ENCODE measurements around the gene CTNNA3.
"Not testable (repeated sequence)": the region's sequence is repeated elsewhere in the genome, so short reads cannot be mapped to it uniquely, and the experiment has no call there.

The CTNNA3 gene

DNA sequence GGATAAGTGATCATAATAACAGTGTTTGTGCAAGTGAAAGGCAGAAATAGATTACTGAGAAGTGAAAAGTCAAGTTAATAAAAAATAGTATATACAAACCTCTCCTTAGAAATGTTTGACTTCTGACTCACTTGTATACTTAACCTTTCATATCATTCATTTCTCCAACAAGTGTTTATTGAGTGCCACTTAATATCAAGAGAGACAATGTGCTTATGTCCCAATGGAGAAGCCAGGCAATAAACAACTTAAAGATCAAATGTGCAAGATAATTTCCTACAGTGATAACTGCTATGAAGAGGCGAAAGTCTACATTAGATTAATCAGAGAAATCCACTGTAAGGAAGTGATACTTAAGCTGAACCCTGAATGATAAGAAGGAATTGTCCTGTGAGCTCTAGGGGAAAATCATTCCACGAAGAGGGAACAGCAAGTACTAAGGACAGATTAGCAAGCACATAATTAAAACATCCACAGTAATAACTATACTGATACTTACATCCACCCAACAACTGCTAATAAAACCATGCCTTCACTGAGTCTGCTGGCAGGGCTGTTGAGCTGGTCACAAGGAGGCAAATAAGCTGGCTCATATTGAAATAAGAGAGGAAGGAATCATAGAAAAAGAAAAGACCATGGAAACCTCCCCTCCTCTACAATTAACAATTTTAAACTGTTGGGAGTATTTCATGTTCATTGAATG, 203.5 kb downstream of the CTNNA3 start:
- no peak for DNase-seq

DNA sequence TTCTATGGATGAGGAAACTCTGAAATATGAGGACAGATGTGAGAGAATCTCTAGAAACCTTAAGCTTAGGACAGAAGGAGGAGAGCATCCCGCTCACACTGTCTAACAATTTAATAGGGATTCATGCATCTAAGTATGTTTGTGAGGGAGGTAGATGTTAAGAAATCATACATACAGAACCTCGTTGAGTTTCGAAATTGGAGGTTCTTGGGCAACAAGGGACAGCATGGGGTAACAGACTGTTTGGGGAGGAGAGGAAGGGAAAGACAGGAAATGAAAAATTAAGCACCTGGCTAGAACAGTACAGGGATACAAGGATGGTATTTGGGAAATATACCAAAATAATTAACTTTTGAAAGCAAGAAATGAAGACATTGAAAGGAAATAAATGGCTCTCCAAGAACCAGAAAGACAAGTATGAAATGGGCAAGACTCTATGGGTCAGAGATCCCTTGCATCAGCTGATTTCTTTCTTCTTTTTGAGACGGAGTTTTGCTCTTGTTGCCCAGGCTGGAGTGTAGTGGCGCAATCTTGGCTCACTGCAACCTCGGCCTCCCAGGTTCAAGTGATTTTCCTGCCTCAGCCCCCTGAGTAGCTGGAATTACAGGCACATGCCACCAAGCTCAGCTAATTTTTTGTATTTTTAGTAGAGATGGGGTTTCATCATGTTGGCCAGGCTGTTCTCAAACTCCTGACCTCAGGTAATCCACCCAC, 207.9 kb downstream of the CTNNA3 start:
- no peak for DNase-seq

DNA sequence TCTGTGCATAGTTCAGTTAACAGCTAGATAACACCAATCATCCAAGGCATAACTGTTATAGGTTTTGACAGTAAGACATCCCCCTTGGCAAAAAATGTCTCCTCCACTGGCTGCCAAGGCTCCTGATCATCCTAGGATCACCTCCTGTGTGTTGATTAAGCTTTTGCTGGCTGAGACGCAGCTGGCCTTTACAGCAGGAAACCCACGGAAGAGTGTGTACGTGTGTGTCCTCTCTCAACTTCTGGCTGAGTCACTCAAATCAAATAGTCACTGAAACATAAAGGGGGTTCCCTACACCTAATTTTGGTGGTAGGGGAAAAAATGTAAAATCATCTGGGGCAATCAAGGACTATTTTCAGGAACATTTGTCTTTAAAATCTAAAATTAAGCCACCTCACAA, 208.8 kb downstream of the CTNNA3 start:
- no peak for DNase-seq

DNA sequence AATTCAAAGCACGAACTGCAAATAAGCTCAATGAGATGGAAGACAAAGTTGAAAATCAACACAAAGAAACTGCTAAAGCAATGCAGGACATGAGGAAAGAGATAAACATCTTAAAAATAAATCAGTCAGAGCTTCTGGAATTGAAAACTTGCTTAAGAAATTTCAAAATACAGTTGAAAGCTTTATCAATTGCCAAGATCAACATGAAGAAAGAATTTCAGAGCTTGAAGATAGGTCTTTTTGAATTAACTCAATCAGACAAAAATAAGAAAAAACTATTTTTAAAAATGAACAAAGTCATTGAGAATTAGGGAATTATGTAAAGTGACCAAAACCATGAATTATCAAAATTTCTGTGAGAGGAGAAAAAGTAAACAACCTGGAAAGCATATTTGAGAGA, 218.1 kb downstream of the CTNNA3 start:
- no peak for DNase-seq

DNA sequence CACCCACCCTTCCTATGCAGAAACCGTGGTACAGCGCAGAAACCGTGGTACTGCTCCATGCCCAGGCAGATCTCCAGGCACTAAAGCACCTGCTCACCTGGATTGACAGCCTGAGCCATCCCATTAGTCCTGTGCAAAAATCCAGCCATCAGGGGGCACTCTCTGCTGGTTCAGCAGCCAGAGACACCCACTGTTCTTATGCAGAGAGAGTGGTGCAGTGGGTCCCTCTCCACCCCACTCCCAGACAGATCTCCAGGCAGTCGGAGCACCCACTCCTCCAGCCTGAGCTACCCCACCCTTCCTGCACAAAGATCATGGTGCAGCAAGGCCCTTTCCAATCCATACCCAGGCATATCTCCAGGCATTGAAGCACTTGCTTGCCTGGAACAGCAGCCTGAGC, 219.8 kb downstream of the CTNNA3 start:
- DNase-seq, result no peak

DNA sequence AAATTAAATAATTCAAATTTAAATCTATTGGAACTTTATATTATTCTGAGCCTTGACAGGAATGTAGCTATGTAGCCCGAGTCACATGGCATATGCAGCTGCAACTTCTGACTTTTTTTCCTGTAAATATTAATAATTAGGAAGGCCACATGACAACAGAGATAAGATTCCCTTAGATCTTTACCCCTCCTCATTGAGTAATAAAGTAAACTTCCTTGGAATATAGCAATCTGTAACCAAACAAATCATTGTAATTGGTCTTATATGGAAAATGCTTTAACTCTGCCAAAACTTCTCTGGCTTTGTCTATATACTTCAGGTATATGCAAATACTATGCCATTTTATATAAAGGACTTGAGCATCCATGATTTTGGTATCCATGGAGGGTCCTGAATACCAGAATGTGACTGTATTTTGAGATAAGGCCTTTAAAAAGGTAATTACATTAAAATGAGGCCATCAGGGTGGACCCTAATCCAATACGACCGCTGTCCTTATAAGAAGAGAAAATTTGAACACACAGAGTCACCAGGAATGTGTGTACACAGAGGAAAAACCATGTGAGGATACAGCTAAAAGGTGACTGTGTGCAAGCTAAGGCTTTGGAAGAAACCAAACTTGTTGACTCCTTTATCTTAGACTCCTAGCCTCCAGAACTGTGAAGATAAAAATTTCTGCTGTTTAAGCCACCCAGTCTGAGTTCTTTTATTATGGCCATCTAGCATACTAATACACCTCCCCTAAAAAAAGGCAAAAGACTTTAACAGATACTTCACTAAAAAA, 222.0 kb downstream of the CTNNA3 start:
- no peak for DNase-seq

DNA sequence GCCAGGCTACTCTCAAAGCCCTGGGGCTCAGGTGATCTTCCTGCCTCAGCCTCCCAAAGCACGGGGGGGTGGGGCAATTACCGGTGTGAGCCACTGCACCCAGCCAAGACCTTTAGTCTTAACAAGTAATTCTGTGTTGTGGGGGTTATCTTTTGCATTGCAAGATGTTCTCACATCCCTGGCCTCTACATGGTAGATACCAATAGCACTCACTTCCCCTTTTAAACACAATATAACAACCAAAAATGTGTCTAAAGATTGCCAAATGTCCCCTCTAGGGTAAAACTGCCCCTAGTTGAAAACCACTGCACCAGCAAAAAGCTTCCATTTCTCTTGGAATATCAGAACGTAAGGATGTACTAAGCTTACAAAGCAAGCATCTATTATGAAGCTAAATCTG, 225.0 kb downstream of the CTNNA3 start:
- DNase-seq, result no peak

DNA sequence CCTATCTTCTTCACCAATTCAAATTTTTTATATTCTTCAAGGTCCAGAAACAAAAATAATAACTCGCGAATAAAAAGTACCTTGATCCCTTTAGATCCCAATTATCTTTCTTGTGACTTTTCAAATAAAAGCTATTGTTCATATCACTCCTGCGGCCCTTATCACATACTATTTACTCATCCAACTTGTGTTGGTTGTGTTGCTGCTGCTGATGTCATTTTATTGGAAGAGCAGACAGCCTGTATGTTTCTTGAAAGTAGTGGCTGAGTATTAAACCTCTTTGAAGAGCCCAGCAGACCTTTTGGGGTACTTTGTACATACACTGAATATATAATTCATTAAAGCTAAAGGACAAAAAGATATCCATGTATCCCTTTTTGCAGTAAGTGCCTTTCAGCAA, 231.7 kb downstream of the CTNNA3 start:
- DNase-seq, result no peak

DNA sequence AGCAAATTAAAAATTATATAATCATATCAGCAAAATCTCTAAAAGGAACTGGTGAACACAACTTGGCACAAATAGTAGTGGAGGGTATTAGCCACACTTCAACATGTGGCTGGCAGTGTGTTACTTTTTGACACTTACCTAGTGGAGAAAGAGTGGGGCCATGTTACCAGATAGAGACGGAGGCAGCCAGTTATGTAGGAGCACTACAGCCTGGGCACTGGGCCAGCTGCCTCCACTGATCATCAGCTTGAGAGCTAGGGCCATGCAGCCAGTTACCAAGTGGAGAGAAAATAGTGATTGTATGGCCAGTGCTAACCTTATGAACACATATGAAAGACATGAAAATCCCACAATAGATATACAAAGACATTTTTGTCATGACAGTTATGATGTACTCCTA, 243.1 kb downstream of the CTNNA3 start:
- DNase-seq, result no peak

DNA sequence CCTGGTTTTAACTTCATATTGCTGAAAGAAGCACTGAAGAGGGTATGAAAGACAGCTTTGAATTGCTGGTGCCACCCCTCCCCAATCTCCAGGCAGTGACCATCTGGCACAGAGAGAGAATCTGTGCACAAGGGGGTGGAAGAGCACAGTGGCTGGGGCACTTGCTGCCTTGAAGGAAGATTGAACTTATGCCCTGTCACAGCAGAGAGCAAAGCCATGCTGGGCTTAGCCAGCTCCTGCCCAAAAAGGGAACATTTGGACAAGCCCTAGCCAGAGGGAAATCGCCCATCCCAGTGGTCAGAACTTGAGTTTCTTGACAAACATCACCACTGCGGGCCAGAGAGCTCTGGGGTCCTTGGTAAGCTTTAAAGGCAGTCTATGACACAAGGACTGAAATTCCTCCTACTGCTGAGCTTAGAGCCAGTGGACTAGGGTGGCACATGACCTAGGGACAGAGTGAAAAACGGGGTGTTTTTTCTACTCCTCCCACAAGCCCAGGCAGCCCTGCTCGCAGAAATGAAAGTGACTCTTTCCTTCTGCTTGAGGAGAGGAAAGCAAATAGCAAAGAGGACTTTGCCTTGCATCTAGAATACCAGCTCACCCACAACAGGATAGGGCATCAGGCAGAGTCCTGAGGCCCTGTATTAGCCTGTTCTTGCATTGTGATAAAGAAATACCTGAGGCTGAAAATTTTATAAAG, 257.2 kb downstream of the CTNNA3 start:
- DNase-seq, result no peak

DNA sequence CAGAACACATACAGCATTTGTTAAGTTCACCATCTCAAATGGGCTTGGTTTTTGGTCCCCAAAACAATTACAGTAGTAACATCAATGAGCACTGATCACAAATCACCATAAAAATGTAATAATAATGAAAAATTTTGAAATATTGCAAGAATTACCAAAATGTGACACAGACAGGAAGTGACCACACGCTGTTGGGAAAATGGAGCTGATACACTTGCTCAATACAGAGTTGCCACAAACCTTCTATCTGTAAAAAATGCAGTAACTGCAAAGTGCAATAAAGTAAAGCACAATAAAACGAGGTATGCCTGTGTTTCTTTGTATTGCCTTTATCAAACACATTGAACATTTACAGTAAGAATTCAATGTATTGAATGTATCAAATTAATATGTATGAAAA, 262.7 kb downstream of the CTNNA3 start:
- DNase-seq, result no peak

DNA sequence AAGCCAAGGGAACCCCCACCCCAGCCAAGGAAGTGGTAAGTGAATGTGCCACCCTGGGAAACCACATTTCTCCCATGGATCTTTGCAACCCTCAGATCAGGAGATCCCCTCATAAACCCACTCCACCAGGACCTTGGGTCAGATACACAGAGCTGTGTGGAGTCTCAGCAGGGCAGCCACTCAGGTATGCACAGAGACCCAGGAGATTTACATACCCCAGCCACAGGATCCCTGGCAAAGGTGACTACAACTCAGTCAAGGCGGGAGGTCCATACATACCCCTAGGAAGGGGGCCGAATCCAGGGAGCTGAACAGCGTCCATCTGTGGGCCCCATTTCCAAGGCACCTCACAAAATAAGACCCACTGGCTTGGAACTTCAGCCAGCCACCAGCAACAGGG, 293.4 kb downstream of the CTNNA3 start:
- DNase-seq, result no peak

DNA sequence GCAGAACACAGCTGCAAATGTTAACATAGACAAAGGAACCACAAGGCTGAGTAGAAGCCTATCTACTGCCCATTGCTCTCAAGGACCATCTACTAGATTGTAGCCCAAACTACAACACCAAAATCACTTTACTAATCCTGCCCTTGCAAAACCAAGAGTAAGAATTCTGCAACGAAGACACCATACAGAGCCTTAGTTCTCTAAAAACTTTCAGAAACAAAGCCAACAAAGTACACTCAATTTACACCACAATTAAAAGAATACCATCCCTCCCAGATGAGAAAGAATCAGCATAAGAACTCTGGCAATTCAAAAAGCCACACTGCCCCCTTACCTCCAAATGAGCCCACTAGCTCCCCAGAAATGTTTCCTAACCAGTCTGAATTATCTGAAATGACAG, 294.3 kb downstream of the CTNNA3 start:
- no peak for DNase-seq

DNA sequence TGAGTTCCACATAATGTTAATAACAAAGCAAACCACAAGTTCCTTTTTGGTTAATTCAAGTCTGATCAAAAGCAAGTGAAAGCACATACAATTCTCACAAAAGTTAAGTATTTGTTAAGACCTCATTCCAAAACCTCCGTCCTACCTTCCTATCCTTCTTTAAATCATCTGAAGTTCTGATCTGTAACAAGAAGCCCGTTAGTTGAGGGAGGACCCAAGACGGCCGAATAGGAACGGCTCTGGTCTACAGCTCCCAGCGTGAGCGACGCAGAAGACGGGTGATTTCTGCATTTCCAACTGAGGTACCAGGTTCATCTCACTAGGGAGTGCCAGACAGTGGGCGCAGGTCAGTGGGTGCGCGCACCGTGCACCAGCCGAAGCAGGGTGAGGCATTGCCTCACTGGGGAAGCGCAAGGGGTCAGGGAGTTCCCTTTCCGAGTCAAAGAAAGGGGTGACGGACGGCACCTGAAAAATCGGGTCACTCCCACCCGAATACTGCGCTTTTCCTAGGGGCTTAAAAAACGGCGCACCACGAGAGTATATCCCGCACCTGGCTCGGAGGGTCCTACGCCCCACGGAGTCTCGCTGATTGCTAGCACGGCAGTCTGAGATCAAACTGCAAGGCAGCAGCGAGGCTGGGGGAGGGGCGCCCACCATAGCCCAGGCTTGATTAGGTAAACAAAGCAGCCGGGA, 309.0 kb downstream of the CTNNA3 start:
- DNase-seq, result not testable (repeated sequence)

DNA sequence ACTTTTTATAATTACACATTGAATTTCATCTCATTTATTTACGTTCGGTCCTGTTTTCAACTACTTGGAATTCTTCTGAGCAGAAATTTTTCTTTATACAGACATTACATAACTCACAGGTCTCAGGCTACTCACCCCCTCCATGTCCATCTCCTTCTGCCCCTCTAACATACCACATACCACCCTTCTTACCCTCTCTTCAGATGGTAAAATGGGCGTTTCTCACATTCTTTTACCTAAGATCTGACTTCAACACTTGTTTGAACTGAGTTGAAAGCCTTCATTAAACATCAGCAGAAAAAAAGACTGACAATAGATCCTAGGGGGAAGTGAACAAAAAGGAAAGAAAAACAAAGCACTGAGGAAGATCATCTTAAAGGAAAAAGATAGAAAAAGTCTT, 309.7 kb downstream of the CTNNA3 start:
- no peak for DNase-seq

DNA sequence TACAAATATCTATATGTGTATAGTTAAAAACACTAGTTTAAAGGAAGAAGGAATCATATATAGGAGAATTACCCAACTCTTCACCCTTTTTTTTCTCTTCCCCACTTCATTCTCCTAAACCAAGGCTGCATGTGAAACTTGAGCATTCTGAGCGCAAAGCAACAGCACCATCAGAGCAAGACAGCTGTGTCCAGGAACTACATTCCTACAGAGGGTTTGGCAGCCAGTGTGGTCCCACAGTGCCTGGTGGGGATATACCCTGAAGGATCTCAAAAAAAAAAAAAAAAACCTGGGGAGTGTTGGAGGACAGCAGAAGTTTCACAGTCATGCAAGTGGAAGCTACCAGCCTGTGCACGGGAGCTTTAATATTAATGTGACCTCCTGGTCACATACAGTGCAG, 310.4 kb downstream of the CTNNA3 start:
- no peak for DNase-seq

DNA sequence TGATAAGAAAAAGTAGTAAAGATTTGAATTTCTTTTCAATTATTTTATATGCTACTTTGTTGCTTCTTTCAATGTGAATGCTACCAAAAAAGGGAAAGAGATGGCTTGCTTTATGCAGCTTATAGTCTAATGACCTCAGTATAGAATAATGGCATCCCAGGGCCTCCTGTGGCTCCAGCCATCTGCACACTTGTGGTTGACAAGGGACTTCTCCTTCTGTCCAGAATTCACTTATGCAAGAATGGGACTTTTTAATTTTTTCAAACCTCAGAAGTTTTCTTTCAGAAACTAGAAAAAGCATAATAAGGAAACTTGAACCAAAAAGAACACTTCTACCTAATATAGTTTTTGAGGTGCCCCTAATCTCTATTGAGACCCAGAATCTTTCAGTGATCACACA, 310.9 kb downstream of the CTNNA3 start:
- no peak for DNase-seq

DNA sequence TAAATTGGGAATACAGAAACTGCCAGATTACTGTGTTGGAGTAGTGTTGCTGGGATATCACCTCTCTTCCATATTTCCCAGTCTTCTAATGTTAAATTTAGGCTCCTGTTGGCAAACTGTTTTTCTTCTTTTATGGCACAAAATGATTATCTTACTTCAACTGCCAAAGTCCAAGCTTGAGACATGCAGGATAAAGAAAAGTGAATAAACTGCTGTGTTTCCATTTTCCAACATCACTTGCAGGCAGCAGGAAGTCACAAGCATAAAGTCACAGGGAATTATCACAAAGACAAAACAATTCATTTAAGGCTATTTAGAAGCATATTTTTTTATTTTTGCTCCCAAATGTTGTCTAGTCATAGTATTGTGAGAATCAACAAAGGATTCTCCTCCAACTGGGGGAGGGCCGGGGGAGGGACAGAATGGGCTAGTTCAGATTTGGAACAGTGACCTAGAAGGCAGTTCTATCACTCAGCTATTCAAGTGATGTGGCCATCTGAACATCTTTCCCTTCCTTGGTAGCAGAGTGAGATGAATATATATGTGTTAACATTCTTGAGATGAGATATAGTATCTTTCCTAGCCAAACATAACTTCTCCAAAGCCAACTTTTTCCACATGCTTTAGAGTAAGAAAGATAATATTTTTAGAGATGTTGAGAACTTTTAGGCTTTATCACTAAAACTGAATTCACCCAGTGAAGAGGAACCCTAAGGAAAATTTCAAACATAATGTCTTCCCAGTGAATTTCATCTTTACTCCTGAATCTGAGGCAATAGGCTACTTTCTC, 364.7 kb downstream of the CTNNA3 start:
- no peak for DNase-seq

DNA sequence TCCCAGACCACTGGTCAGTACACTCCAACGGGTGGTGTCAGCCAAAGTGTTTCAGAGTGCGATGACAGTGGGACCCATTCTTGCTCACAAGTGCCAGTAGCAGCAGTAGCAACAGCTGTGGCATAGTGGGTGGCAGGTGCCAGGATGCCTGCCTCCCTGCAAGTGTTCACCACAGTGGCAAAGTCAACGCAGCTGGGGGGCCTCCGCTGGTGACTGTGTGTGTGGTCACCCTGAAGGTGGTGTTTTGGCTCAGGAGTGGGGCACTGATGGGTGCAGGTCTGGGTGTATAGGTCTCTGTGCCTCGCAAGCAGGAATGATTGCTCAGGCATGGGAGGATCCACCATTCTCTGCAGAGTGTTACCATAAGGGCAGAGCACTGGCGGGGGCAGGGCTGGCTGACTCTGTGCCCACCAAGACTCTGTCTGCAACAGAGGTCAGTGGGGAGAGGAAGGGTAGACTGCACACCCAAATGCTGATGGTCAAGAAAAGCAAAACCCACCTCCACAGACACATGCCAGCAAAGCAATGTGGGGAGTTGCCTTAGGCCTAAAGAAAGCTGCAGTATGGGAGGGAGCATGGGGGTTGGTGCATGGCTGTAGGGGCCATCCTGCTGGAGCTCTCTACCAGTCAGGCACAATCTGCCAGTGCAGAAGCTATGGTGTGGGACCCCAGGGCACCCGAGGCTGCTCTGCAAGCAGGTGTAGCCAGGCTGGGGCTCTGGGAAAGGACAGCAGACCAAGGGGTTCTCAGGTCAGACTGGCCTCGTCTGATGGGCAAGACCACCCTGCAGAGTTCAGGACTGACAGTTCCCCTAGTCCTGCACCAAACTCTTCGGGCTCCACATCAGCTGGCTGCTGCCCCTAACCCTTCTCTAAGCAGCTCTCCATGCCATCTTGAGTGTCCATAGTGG, 368.1 kb downstream of the CTNNA3 start:
- no peak for DNase-seq

DNA sequence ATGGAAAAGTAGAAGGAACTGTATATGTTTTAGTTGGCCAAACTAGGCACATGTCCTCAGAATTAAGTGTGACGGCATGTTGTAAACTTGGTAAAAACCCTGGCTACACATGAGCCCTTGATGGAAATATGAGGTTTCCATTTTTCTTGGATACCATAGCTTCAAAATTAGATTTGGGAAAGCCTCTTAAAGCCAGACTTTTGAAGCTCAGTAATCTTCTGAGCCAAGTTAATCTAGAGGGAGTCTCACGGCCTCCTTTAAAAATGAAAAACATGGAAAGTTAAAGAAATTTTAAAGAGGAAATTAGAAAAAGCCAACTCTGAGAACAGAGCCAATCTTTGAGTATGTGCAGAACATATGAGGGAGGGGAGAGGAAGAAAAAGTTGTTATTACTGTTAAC, 376.0 kb downstream of the CTNNA3 start:
- DNase-seq, result no peak

DNA sequence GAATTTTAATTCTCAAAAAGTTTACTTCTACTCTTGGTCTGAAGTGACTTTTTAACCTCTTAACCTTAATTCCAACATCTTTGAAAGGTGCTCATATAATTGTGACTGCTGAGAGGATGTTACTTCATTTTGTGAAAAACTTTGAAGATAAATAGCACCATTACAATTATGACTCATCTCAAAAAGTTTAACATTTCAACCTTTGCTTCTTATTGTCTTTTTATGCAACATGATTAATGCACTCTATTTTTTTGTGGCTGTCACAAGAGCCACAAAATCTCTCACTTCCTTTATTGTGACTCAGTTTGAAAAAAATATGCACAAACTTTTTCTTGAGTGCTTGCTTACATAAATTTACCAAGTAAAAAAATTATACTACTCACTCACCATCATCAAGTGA, 387.1 kb downstream of the CTNNA3 start:
- DNase-seq, result no peak

All from CD4-positive, alpha-beta T cell treated with Interleukin-10 for 1 hour (primary cell).